ENCODE results near the gene GFRA1. TPM values are rescaled to one million over a fixed set of nuclear protein-coding genes. Genes with fewer than 3 reads are reported as not detected.

Gene GFRA1
- total and polyA plus RNA-seq, 2 of the 4 experiments (the other 2 are of a cell fraction): 9.1 to 9.3 TPM

DNA sequence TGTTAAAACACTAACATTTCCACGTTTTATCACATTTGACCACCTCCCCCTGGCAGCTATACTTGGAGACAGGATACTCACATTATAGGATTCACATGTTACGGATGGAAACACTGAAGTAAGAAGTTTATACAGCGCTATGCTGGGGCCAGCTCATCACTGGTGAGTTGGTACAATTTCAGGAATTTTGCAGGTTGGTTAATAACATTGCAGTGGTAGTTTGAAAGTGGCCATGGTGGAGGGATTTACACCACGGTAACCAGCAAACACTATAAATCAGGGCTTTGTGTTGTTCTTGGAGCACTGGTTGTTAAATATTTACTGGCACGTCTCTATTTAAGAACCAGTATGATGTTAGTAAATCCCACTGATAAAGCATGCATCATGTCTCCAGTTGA lies 174.0 kb downstream of the GFRA1 start:
- dilution Hi-C loops (cut with HindIII; ENCODE audit: low sequenced_read_pairs, unreplicated experiment): no loop called here
- no peak overlapping the region for H3K23ac ChIP-seq (ENCODE audit: low read depth, low read length)
- no peak overlapping the region for H3K4ac ChIP-seq (ENCODE audit: low read depth, low read length)
- no peak overlapping the region for H3K14ac ChIP-seq (replicated peaks; ENCODE audit: low read depth, low read length)
- no peaks in the 10 kb centered on the region for H3K27me3 ChIP-seq (ENCODE audit: control insufficient read depth, insufficient read depth, low read length)
- ChIA-PET CTCF (no interaction called here), POLR2A (ENCODE audit: unreplicated experiment) (no interaction called here)
- H3K18ac ChIP-seq (ENCODE audit: low read depth, low read length): no peak overlapping the region
- no peak overlapping the region for H2BK20ac ChIP-seq (ENCODE audit: low read depth, low read length)
- no peak overlapping the region for H2AK9ac ChIP-seq (replicated peaks; ENCODE audit: low read depth, low read length, poor library complexity)
- H3K9ac ChIP-seq (ENCODE audit: low read depth, low read length): no peak overlapping the region
- no peaks in the 10 kb centered on the region for H4K20me1 ChIP-seq (ENCODE audit: insufficient read depth, low read length)
- H3K9me1 ChIP-seq (ENCODE audit: insufficient read depth, low read length): no peaks in the 10 kb centered on the region
- H3K79me1 ChIP-seq (ENCODE audit: low read depth in 1 of 2, low read length in 2 of 2): no peaks in the 10 kb centered on the region
- no peak overlapping the region for H4K8ac ChIP-seq (ENCODE audit: low read depth in 2 of 2, low read length in 2 of 2)
- H2BK120ac ChIP-seq (ENCODE audit: low read depth, low read length): no peak overlapping the region
- no peak overlapping the region for H2BK15ac ChIP-seq (ENCODE audit: low read depth, low read length)
- no peaks in the 10 kb centered on the region for H3K4me1 ChIP-seq (ENCODE audit: control insufficient read depth, insufficient read depth, low read length)
- BruUV-seq (replicated peaks): no TSS peak
- H2AK5ac ChIP-seq (ENCODE audit: low read depth, low read length): no peak overlapping the region
- DNase-seq: no peak
- H3K4me3 ChIP-seq (ENCODE audit: insufficient read depth, low read depth, low read length): no peak overlapping the region
- H4K91ac ChIP-seq (ENCODE audit: insufficient read depth, low read depth, low read length): no peak overlapping the region
- no peak for TF ChIP-seq USF2 (IDR thresholded peaks at IDR 0.05; ENCODE audit: low read depth, low read length)
- TF ChIP-seq RFX5 (IDR thresholded peaks at IDR 0.05; ENCODE audit: low read depth, low read length): no peak
- no peak for TF ChIP-seq FOS (IDR thresholded peaks at IDR 0.05; ENCODE audit: low read depth, low read length)
- H3K36me3 ChIP-seq (ENCODE audit: control insufficient read depth, insufficient read depth, low read length): no peaks in the 10 kb centered on the region
- intact Hi-C loops (cut with micrococcal nuclease): loop anchor here (10.0 kb wide), 1 partner anchor 176 kb away; the partner anchor contains the start of gene GFRA1
- in situ Hi-C loops (cut with MboI; ENCODE audit: low sequenced_read_pairs): no loop called here
- no peak overlapping the region for H2BK5ac ChIP-seq (ENCODE audit: low read depth, low read length, poor library complexity, severe bottlenecking)
- H4K5ac ChIP-seq (ENCODE audit: low read depth, low read length): no peak overlapping the region
- no peak overlapping the region for H3K4me2 ChIP-seq (ENCODE audit: low read depth, low read length)
- H3K27ac ChIP-seq (ENCODE audit: insufficient read depth, low read length): no peak overlapping the region
- no peak for ATAC-seq (ENCODE audit: low read depth)
- WGBS, 2 experiments (ENCODE audit: extremely low coverage in 2 of 2, insufficient read length in 1 of 2): no CpG with 5 or more reads among the region's 5 CpGs
- no peak overlapping the region for H2AFZ ChIP-seq (replicated peaks; ENCODE audit: low read length, poor library complexity)
- no peak overlapping the region for H3K56ac ChIP-seq (ENCODE audit: extremely low read depth, insufficient read depth, low read length)
- H3K9me3 ChIP-seq (ENCODE audit: control insufficient read depth, insufficient read depth, low read length): 0 out of 2 replicates have a peak, but pooled peaks cover 2% of the 10 kb centered on the region
